ENCODE measurements around the gene CPNE8.

The CPNE8 gene

DNA sequence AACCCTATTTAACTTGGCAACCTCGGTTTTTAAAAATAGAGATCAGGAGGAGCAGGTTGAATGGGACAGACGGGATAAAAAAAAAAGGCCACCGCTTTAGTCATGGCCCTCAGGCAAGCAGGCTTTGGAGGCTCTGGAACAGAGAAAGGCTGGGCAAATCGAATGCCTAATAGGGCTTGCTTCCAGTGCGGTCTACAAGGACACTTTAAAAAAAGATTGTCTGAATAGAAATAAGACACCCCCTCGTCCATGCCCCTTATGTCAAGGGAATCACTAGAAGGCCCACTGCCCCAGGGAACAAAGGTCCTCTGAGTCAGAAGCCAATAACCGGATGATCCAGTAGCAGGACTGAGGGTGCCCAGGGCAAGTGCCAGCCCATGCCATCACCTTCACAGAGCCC, 265.8 kb downstream of the CPNE8 start:
- in situ Hi-C loops (cut with HindIII; ENCODE audit: low pct_ligation_motif_present, low sequenced_read_pairs) = no loop called here
- H3K27me3 ChIP-seq (replicated peaks) = no peaks in the 10 kb centered on the region

DNA sequence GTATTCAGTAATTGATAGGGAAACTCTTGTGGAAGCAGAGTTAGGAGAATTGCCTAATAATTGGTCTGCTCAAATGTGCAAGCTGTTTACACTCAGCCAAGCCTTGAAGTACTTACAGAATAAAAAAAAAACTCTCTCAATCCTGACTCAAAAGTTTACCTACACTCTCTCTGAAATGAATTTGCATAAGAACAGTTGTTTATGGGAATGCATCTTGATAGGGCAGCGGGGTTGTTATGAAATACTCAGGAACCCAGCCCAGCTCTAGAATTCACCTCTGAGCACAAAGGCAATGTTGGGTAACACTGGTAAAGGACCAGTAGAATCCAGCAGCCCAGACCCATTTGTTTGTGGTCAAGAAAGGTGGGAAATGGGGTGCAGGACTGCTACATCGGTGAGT, 267.0 kb downstream of the CPNE8 start:
- DNase-seq = no peak
- in situ Hi-C loops (cut with HindIII; ENCODE audit: low pct_ligation_motif_present, low sequenced_read_pairs) = no loop called here
- TF ChIP-seq, protein P1, sequence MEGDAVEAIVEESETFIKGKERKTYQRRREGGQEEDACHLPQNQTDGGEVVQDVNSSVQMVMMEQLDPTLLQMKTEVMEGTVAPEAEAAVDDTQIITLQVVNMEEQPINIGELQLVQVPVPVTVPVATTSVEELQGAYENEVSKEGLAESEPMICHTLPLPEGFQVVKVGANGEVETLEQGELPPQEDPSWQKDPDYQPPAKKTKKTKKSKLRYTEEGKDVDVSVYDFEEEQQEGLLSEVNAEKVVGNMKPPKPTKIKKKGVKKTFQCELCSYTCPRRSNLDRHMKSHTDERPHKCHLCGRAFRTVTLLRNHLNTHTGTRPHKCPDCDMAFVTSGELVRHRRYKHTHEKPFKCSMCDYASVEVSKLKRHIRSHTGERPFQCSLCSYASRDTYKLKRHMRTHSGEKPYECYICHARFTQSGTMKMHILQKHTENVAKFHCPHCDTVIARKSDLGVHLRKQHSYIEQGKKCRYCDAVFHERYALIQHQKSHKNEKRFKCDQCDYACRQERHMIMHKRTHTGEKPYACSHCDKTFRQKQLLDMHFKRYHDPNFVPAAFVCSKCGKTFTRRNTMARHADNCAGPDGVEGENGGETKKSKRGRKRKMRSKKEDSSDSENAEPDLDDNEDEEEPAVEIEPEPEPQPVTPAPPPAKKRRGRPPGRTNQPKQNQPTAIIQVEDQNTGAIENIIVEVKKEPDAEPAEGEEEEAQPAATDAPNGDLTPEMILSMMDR (IDR thresholded peaks at IDR 0.05; ENCODE audit: low read depth, low read length, missing control alignments) = no peak
- no peak overlapping the region for H3K4me3 ChIP-seq (ENCODE audit: low read depth, low read length)
- H3K27me3 ChIP-seq (replicated peaks) = no peaks in the 10 kb centered on the region
- H3K27ac ChIP-seq = no peak overlapping the region
- H3K36me3 ChIP-seq (replicated peaks) = no peaks in the 10 kb centered on the region

More for the DNA sequence above, 265.8 kb downstream of the CPNE8 start:
- H3K27ac ChIP-seq = no peak overlapping the region
- DNase-seq = no peak
- no peak overlapping the region for H3K4me3 ChIP-seq (ENCODE audit: low read depth, low read length)
- TF ChIP-seq, protein P1 (IDR thresholded peaks at IDR 0.05; ENCODE audit: low read depth, low read length, missing control alignments) = no peak
- no peaks in the 10 kb centered on the region for H3K36me3 ChIP-seq (replicated peaks)

DNA sequence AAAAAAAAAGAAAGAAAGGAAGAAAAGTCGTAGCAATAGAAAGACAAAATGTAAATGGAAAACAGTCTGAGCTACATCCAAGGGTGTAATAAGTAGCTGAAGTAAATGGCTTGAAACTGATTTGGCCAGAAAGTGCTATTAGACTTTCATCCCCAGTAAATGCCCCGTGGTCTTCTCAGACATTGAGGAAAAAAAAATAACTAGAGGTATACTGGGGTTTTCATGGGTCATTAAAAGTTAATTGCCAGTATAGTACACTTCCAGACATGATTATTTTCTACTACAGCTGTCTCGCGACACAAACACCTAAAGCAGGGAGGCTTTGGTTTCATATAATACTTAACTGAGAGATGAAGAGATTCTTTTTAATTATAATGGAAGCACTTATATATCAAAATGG, 271.9 kb downstream of the CPNE8 start:
- in situ Hi-C loops (cut with HindIII; ENCODE audit: low pct_ligation_motif_present, low sequenced_read_pairs) = no loop called here
- Histone ChIP-seq H3K27me3 (replicated peaks) (no peaks in the 10 kb centered on the region), H3K4me3 (ENCODE audit: low read depth, low read length) (no peak overlapping the region), H3K27ac (no peak overlapping the region), H3K36me3 (replicated peaks) (no peaks in the 10 kb centered on the region)
- no peak for DNase-seq
- TF ChIP-seq, protein P1 (IDR thresholded peaks at IDR 0.05; ENCODE audit: low read depth, low read length, missing control alignments) = no peak

DNA sequence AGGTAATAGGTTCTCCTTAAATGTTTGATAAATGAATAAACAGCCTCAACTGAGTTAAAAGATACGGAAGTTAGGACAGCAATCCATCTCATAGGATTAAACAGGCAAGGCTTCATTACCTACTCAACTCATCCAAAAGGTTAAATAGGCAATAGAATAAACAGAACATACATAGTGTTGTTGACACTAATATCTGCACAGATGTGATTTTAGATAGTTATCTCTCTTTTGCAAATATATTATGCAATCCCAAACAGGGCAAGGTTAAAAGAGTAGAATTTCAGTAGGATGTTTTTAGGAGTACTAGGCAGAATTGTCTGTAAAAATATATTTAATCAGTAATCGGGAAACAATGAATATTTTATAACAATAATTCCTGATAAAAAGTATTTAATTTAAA, 276.3 kb downstream of the CPNE8 start:
- Histone ChIP-seq H3K27me3 (replicated peaks) (no peaks in the 10 kb centered on the region), H3K27ac (no peak overlapping the region), H3K4me3 (ENCODE audit: low read depth, low read length) (no peak overlapping the region), H3K36me3 (replicated peaks) (no peaks in the 10 kb centered on the region)
- TF ChIP-seq, protein P1 (IDR thresholded peaks at IDR 0.05; ENCODE audit: low read depth, low read length, missing control alignments) = no peak
- no peak for DNase-seq
- in situ Hi-C loops (cut with HindIII; ENCODE audit: low pct_ligation_motif_present, low sequenced_read_pairs) = no loop called here

DNA sequence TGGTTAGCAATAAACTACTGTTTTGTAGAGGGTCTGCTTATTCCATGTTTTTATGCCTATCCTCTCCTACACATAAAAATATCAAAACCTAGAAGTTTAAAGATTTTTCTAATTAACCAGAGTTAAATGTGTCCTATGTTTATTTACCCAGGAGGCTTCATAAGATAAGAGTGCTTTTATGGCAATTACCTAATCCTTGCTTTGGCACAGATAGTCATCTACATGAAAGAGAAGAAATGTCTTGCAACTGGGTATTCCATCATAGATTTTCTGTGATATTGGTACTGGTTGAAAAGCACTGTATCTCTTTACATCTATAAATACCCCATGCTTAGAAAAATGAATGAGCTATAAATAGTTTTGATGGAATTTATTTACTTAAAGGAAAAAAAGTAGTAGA, 277.1 kb downstream of the CPNE8 start:
- no peak for DNase-seq
- H3K4me3 ChIP-seq (ENCODE audit: low read depth, low read length) = no peak overlapping the region
- no peak overlapping the region for H3K27ac ChIP-seq
- TF ChIP-seq, protein P1 (IDR thresholded peaks at IDR 0.05; ENCODE audit: low read depth, low read length, missing control alignments) = no peak
- H3K36me3 ChIP-seq (replicated peaks) = no peaks in the 10 kb centered on the region
- in situ Hi-C loops (cut with HindIII; ENCODE audit: low pct_ligation_motif_present, low sequenced_read_pairs) = no loop called here
- no peaks in the 10 kb centered on the region for H3K27me3 ChIP-seq (replicated peaks)

DNA sequence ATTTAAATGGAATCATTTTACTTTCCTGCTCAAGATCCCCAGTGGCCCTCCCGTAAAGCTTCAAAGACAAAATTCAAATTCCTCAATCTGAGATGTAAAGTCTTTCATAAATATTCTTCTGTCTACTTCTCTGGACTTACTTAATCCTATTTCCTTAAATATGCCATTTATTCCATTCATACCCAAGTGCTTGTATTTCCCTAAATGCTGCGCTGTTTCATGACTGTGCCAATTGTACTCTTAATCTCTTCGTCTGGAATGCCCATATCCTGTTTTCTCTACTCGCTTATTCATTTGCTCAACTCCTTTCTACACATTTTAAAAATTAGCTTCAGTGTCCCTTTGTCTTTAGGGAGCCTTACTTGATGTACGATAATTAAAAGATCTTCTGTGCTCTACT, 280.1 kb downstream of the CPNE8 start:
- H3K27ac ChIP-seq = no peak overlapping the region
- H3K36me3 ChIP-seq (replicated peaks) = no peaks in the 10 kb centered on the region
- in situ Hi-C loops (cut with HindIII; ENCODE audit: low pct_ligation_motif_present, low sequenced_read_pairs) = no loop called here
- TF ChIP-seq, protein P1 (IDR thresholded peaks at IDR 0.05; ENCODE audit: low read depth, low read length, missing control alignments) = no peak
- no peak for DNase-seq
- H3K27me3 ChIP-seq (replicated peaks) = no peaks in the 10 kb centered on the region
- no peak overlapping the region for H3K4me3 ChIP-seq (ENCODE audit: low read depth, low read length)

Data from brain microvascular endothelial cell (primary cell).